Osteocyte (in vitro differentiated cells): ENCODE results near the gene ANKRD27. TPM values are rescaled to one million over a fixed set of nuclear protein-coding genes. Genes with fewer than 3 reads are reported as not detected.

Experiments
- DNase-seq: peaks from one replicate; pipeline ENCODE4 v3.0.0; 2021; ENCODE audit warnings: mixed read lengths; ENCODE audit not compliant: unreplicated experiment; ENCODE audit errors: extremely low spot score
- H3K27ac Mint-ChIP-seq: one replicate; pipeline ENCODE4 v1.8.0; 2021; ENCODE audit warnings: mild to moderate bottlenecking, mixed read lengths; ENCODE audit not compliant: unreplicated experiment
- H3K27me3 Mint-ChIP-seq: one replicate; pipeline ENCODE4 v1.8.0; 2021; ENCODE audit warnings: mixed read lengths; ENCODE audit not compliant: unreplicated experiment
- H3K36me3 Mint-ChIP-seq: one replicate; pipeline ENCODE4 v1.8.0; 2021; ENCODE audit warnings: mixed read lengths; ENCODE audit not compliant: unreplicated experiment
- H3K4me1 Mint-ChIP-seq: one replicate; pipeline ENCODE4 v1.8.0; 2021; ENCODE audit warnings: mixed read lengths; ENCODE audit not compliant: unreplicated experiment
- H3K4me3 Mint-ChIP-seq: one replicate; pipeline ENCODE4 v1.8.0; 2021; ENCODE audit warnings: mild to moderate bottlenecking, moderate library complexity, mixed read lengths; ENCODE audit not compliant: unreplicated experiment
- H3K9me3 Mint-ChIP-seq: one replicate; pipeline ENCODE4 v1.8.0; 2021; ENCODE audit warnings: mixed read lengths; ENCODE audit not compliant: unreplicated experiment
- CTCF ChIP-seq: fragments of 200-600 bp; sonication (generic); IDR thresholded peaks from 2 replicates; pipeline ENCODE4 v1.5.0; 2021; ENCODE audit warnings: antibody characterized with exemption, mild to moderate bottlenecking, moderate library complexity
- total RNA-seq: library from RNA; stranded (reverse); gene quantifications from 2 replicates; pipeline ENCODE4 v1.2.1, GENCODE V29; 2021

ANKRD27 gene
- total RNA-seq, 1 donor from 2014 or later, result 24.1 TPM

GRCh38 chr19:32675720-32676185, 773 bp upstream of the ANKRD27 start, which contains the start of gene RGS9BP:
Gene RGS9BP (plus strand): TSS chr19:32675848. CDS start chr19:32676264, 416 bp downstream.
- peak; percentile 89 for DNase-seq
- TF ChIP-seq CTCF, result no peak
- Mint-ChIP-seq H3K4me3 (peak within 1 kb of the TSS; percentile 75), H3K9me3 (no peaks in the 10 kb centered on the region), H3K27me3 (peaks cover 15% of the 10 kb centered on the region), H3K27ac (peak within 1 kb of the TSS; percentile 14), H3K4me1 (peaks cover 24% of the 10 kb centered on the region), H3K36me3 (no peaks in the 10 kb centered on the region)

- Mint-ChIP-seq H3K9me3 (no peaks in the 10 kb centered on the region), H3K27ac (peak overlapping the region; percentile 50), H3K36me3 (no peaks in the 10 kb centered on the region), H3K27me3 (peaks cover 15% of the 10 kb centered on the region), H3K4me3 (peak overlapping the region; percentile 90), H3K4me1 (peaks cover 34% of the 10 kb centered on the region)
- no peak for TF ChIP-seq CTCF
- no peak for DNase-seq
These were observed 638 bp downstream of the ANKRD27 start for GRCh38 chr19:32674153-32674930.

- DNase-seq, result no peak
- Mint-ChIP-seq H3K4me1 (peaks cover 35% of the 10 kb centered on the region), H3K4me3 (peak overlapping the region; percentile 90), H3K27me3 (peaks cover 13% of the 10 kb centered on the region), H3K36me3 (no peaks in the 10 kb centered on the region), H3K27ac (no peak overlapping the region), H3K9me3 (no peaks in the 10 kb centered on the region)
- no peak for TF ChIP-seq CTCF
These were observed 1.4 kb downstream of the ANKRD27 start for GRCh38 chr19:32673573-32673972.

GRCh38 chr19:32672841-32673240, 2.1 kb downstream of the ANKRD27 start:
- Mint-ChIP-seq H3K4me3 (peak overlapping the region; percentile 44), H3K27ac (no peak overlapping the region), H3K9me3 (no peaks in the 10 kb centered on the region), H3K36me3 (no peaks in the 10 kb centered on the region), H3K4me1 (peaks cover 35% of the 10 kb centered on the region), H3K27me3 (peaks cover 10% of the 10 kb centered on the region)
- no peak for DNase-seq
- no peak for TF ChIP-seq CTCF

GRCh38 chr19:32671883-32672593, 2.9 kb downstream of the ANKRD27 start:
- no peak for DNase-seq
- H3K27ac Mint-ChIP-seq, result peak overlapping the region; percentile 45

More at GRCh38 chr19:32671883-32672593, 2.9 kb downstream of the ANKRD27 start:
- H3K4me1 Mint-ChIP-seq, result peaks cover 30% of the 10 kb centered on the region
- TF ChIP-seq CTCF, result no peak
- no peaks in the 10 kb centered on the region for H3K36me3 Mint-ChIP-seq
- no peaks in the 10 kb centered on the region for H3K9me3 Mint-ChIP-seq
- H3K4me3 Mint-ChIP-seq, result no peak overlapping the region
- peaks cover 2% of the 10 kb centered on the region for H3K27me3 Mint-ChIP-seq
